SK-N-SH (cell line): Measurements from ENCODE around the gene SPIRE2. TPM values are rescaled to one million over a fixed set of nuclear protein-coding genes. Genes with fewer than 3 reads are reported as not detected.

ENCODE experiments used
- CTCF ChIA-PET: fragments of 300-600, 350-600 bp; formaldehyde crosslinking; extraction: SDS; loops from one replicate; lab custom pipeline; 2021; lab: Yijun Ruan, JAX
- POLR2A ChIA-PET: fragments of 350-600 bp; sonication (Branson Sonifier 250); formaldehyde crosslinking; extraction: SDS; loops from one replicate; lab custom pipeline; 2020; ENCODE audit warnings: antibody characterized with exemption, inconsistent platforms; lab: Yijun Ruan, JAX
- DNase-seq: peaks from one replicate; pipeline ENCODE4 v3.0.0; 2012
- H2AFZ ChIP-seq: fragments of 200-600 bp; sonication (generic); 2 replicates; pipeline ENCODE4 v1.8.1; 2016; ENCODE audit warnings: antibody characterized with exemption, mild to moderate bottlenecking, low read depth
- H3F3A ChIP-seq: fragments of 200-600 bp; sonication (generic); replicated peaks from 2 replicates; pipeline ENCODE3; 2016; ENCODE audit warnings: antibody characterized with exemption, mild to moderate bottlenecking; ENCODE audit not compliant: insufficient read depth
- H3K27ac ChIP-seq, 2 experiments: fragments of 200-500 bp in 1 of 2; fragments of 200-600 bp in 1 of 2; sonication (Bioruptor generic) in 1 of 2; sonication (generic), shearing (Covaris generic) in 1 of 2; 2 replicates each; pipeline versions ENCODE4 v1.5.1 to v1.6.1; 2014 to 2016; ENCODE audit warnings: low read depth in 2 of 2, inconsistent platforms in 1 of 2, low read length in 1 of 2, mild to moderate bottlenecking in 1 of 2, mixed read lengths in 1 of 2
- H3K27me3 ChIP-seq: fragments of 200-600 bp; sonication (generic), shearing (Covaris generic); 2 replicates; pipeline ENCODE4 v1.6.1; 2016; ENCODE audit warnings: mixed run types; ENCODE audit not compliant: insufficient read depth
- H3K36me3 ChIP-seq, 2 experiments: fragments of 200-500 bp in 1 of 2; fragments of 200-600 bp in 1 of 2; sonication (Bioruptor generic) in 1 of 2; sonication (generic) in 1 of 2; replicated peaks in 1 of 2; 2 replicates each; pipeline versions ENCODE3 to v1.5.1; 2014 to 2016; ENCODE audit warnings: low read length in 1 of 2, mild to moderate bottlenecking in 1 of 2; ENCODE audit not compliant: insufficient read depth in 2 of 2, control insufficient read depth in 1 of 2
- H3K4me1 ChIP-seq, 2 experiments: fragments of 200-500 bp in 1 of 2; fragments of 200-600 bp in 1 of 2; sonication (Bioruptor generic) in 1 of 2; sonication (generic), shearing (Covaris generic) in 1 of 2; 2 replicates each; pipeline versions ENCODE4 v1.5.1 to v1.6.1; 2014 to 2016; ENCODE audit warnings: low read depth in 1 of 2, low read length in 1 of 2, mixed run types in 1 of 2; ENCODE audit not compliant: insufficient read depth in 2 of 2, control insufficient read depth in 1 of 2
- H3K4me2 ChIP-seq: fragments of 200-600 bp; sonication (generic), shearing (Covaris generic); 2 replicates; pipeline ENCODE4 v1.6.1; 2017; ENCODE audit warnings: mixed run types
- H3K4me3 ChIP-seq, 2 experiments: fragments of 200-500 bp in 1 of 2; fragments of 200-600 bp in 1 of 2; sonication (Bioruptor generic) in 1 of 2; sonication (generic), shearing (Covaris generic) in 1 of 2; 2 replicates each; pipeline versions ENCODE4 v1.5.1 to v1.8.1; 2014 to 2016; ENCODE audit warnings: low read depth in 2 of 2, inconsistent platforms in 1 of 2, low read length in 1 of 2, mild to moderate bottlenecking in 1 of 2, mixed read lengths in 1 of 2, moderate library complexity in 1 of 2
- H3K79me2 ChIP-seq: fragments of 200-600 bp; sonication (generic); 2 replicates; pipeline ENCODE4 v1.8.1; 2017; ENCODE audit warnings: mild to moderate bottlenecking; ENCODE audit not compliant: insufficient read depth
- H3K9ac ChIP-seq: fragments of 200-600 bp; sonication (generic); 2 replicates; pipeline ENCODE4 v1.6.1; 2017; ENCODE audit warnings: mixed run types
- H3K9me2 ChIP-seq: fragments of 200-600 bp; sonication (generic); 2 replicates; pipeline ENCODE4 v1.6.1; 2017; ENCODE audit warnings: mixed run types
- H3K9me3 ChIP-seq: fragments of 200-600 bp; sonication (generic); 2 replicates; pipeline ENCODE4 v1.6.1; 2017; ENCODE audit warnings: mixed run types, mild to moderate bottlenecking, moderate library complexity
- H4K20me1 ChIP-seq: fragments of 200-600 bp; sonication (generic); 2 replicates; pipeline ENCODE4 v1.6.1; 2017; ENCODE audit warnings: mild to moderate bottlenecking, mixed run types; ENCODE audit not compliant: insufficient read depth
- CHD2 ChIP-seq: fragments of 150-350 bp; IDR thresholded peaks from 2 replicates; pipeline ENCODE4 v1.6.1; 2018; ENCODE audit warnings: low read length; ENCODE audit not compliant: partially characterized antibody
- CTCF ChIP-seq: fragments of 200-600 bp; sonication (generic); IDR thresholded peaks from 2 replicates; pipeline ENCODE4 v1.6.1; 2017; ENCODE audit warnings: antibody characterized with exemption, mild to moderate bottlenecking, moderate library complexity
- EZH2phosphoT487 ChIP-seq: fragments of 200-600 bp; sonication (generic); IDR thresholded peaks from 2 replicates; pipeline ENCODE4 v1.6.1; 2017; ENCODE audit warnings: low read depth, mixed run types, mild to moderate bottlenecking, antibody characterized with exemption, moderate library complexity, borderline replicate concordance
- FOXJ3 ChIP-seq: sonication (generic); formaldehyde crosslinking; IDR thresholded peaks from 2 replicates; pipeline ENCODE4 v1.5.1; 2020; ENCODE audit warnings: mild to moderate bottlenecking, missing genetic modification reagents
- IRF3 ChIP-seq: fragments of 150-350 bp; IDR thresholded peaks from 2 replicates; pipeline ENCODE4 v1.6.1; 2016; ENCODE audit warnings: mild to moderate bottlenecking, low read depth, low read length
- RCOR1 ChIP-seq: fragments of 150-350 bp; IDR thresholded peaks from 2 replicates; pipeline ENCODE4 v1.6.1; 2017; ENCODE audit warnings: antibody characterized with exemption, low read length
- SIN3A ChIP-seq: IDR thresholded peaks from 2 replicates; pipeline ENCODE4 v1.6.1; 2012; ENCODE audit warnings: low read depth, mild to moderate bottlenecking, low read length, moderate library complexity, borderline replicate concordance
- ZBTB33 ChIP-seq: IDR thresholded peaks from 2 replicates; pipeline ENCODE4 v1.4.0; 2012; ENCODE audit warnings: low read depth, borderline replicate concordance
- WGBS: methylation state at CpG from one replicate; pipeline ENCODE4 v1.1.6; 2017; ENCODE audit warnings: low lambda C conversion rate; 5-methylcytosine and 5-hydroxymethylcytosine counted together
- polyA plus RNA-seq, 3 experiments: library from polyadenylated mRNA; depleted of rRNA; stranded (reverse); fragments of >200 nt; gene quantifications; 2 replicates each; pipeline ENCODE4 v1.2.3, GENCODE V29; 2012

Gene SPIRE2
- polyA plus RNA-seq, 1 of the 3 experiments (the other 2 are of a cell fraction), result 15.3 TPM

GRCh38 chr16:89779231-89779908, 48.9 kb upstream of the SPIRE2 start (continued):
- TF ChIP-seq CHD2 (no peak), EZH2phosphoT487 (no peak), ZBTB33 (no peak), FOXJ3 (no peak), CTCF (no peak), SIN3A (no peak), IRF3 (no peak)

- H3K36me3 ChIP-seq, result peaks cover 15 to 18% of the 10 kb centered on the region in 2 experiments
- H2AFZ ChIP-seq, result no peak overlapping the region
- 100% methylated on average over 6 of the region's 6 CpGs for WGBS
- TF ChIP-seq RCOR1, result no peak
- ChIA-PET POLR2A (no interaction called here), CTCF (interaction anchor here (0.6 kb wide), 1 partner anchor 1150 kb away, joined by 3 read pairs; no protein-coding TSS in a partner anchor)
- H3K9me2 ChIP-seq, result no peaks in the 10 kb centered on the region
- peaks cover 0 to 15% of the 10 kb centered on the region in 2 experiments; a peak in 1 of 4 replicates for H3K4me1 ChIP-seq
- no peaks in the 10 kb centered on the region for H4K20me1 ChIP-seq
- no peaks in the 10 kb centered on the region for H3K27me3 ChIP-seq
- no peak overlapping the region for H3K4me3 ChIP-seq
- no peak overlapping the region for H3K9ac ChIP-seq
- no peaks in the 10 kb centered on the region for H3K79me2 ChIP-seq
- no peak for DNase-seq
- no peak overlapping the region for H3K27ac ChIP-seq
- H3K9me3 ChIP-seq, result no peaks in the 10 kb centered on the region
- no peak overlapping the region for H3K4me2 ChIP-seq
- H3F3A ChIP-seq, result no peaks in the 10 kb centered on the region
Measured at GRCh38 chr16:89779909-89780305, 48.4 kb upstream of the SPIRE2 start.
